ENCODE measurements around the gene BCL3. TPM values are rescaled to one million over a fixed set of nuclear protein-coding genes. Genes with fewer than 3 reads are reported as not detected.
A peak's percentile ranks its signal among the peaks of the same experiment; 100 is the strongest.

The BCL3 gene
- total RNA-seq, 1 donor from 2014 or later, result not detected

GRCh38 chr19:44745887-44746600, 2.5 kb upstream of the BCL3 start:
- H3K27me3 Mint-ChIP-seq (ENCODE audit: insufficient read depth, low read depth), result peaks cover 51% of the 10 kb centered on the region
- peaks cover 67% of the 10 kb centered on the region for H3K27me3 ChIP-seq
- no peak overlapping the region for H3K4me2 ChIP-seq
- H3K4me1 Mint-ChIP-seq, result peaks cover 18% of the 10 kb centered on the region
- peaks cover 11% of the 10 kb centered on the region for H4K20me1 ChIP-seq (ENCODE audit: low read depth)
- H3K36me3 ChIP-seq, result no peaks in the 10 kb centered on the region
- no peak for DNase-seq (ENCODE audit: low spot score)
- no peak overlapping the region for H2AFZ ChIP-seq (replicated peaks)
- no peak for TF ChIP-seq EZH2 (IDR thresholded peaks at IDR 0.05)
- no peak for TF ChIP-seq EZH2phosphoT487 (IDR thresholded peaks at IDR 0.05)
- TF ChIP-seq CTCF (IDR thresholded peaks at IDR 0.05), result no peak
- no peaks in the 10 kb centered on the region for H3K9me3 Mint-ChIP-seq
- no peak overlapping the region for H3K27ac ChIP-seq
- H3K79me2 ChIP-seq (ENCODE audit: low read depth), result no peaks in the 10 kb centered on the region
- no peaks in the 10 kb centered on the region for H3K9me3 ChIP-seq (ENCODE audit: low read depth)
- H3K27ac Mint-ChIP-seq, result no peak overlapping the region
- no peaks in the 10 kb centered on the region for H3K4me1 ChIP-seq
- no peaks in the 10 kb centered on the region for H3K36me3 Mint-ChIP-seq
- H3K9ac ChIP-seq, result no peak overlapping the region
- no peak overlapping the region for H3K4me3 ChIP-seq
- H3F3A ChIP-seq (ENCODE audit: low read depth), result peaks cover 6% of the 10 kb centered on the region
- peak overlapping the region; percentile 49 for H3K4me3 Mint-ChIP-seq

DNA sequence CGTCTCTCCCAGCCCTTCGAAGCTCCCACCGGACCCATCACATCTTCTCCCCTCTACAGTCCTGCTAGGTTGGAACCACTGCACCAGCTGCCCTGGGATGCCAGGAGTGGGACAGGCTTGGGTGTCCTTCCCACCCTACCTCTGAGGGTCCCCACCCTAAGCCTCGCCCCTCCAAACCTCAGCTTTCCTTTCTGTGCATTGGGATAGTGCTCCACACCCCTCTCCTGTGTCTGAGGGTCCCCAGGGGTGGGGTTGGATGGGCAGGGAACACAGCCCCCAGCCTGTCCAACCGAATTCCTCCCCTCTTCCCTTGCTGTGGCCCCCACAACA, 1.9 kb upstream of the BCL3 start:
- Mint-ChIP-seq H3K9me3 (no peaks in the 10 kb centered on the region), H3K27ac (no peak overlapping the region), H3K4me1 (peaks cover 18% of the 10 kb centered on the region), H3K4me3 (peak overlapping the region; percentile 79), H3K27me3 (ENCODE audit: insufficient read depth, low read depth) (peaks cover 56% of the 10 kb centered on the region), H3K36me3 (no peaks in the 10 kb centered on the region)
- H3K4me2 ChIP-seq, result no peak overlapping the region
- peaks cover 72% of the 10 kb centered on the region for H3K27me3 ChIP-seq
- H3K4me3 ChIP-seq, result no peak overlapping the region
- peaks cover 6% of the 10 kb centered on the region for H3F3A ChIP-seq (ENCODE audit: low read depth)
- TF ChIP-seq CTCF (IDR thresholded peaks at IDR 0.05) (no peak), EZH2 (IDR thresholded peaks at IDR 0.05) (no peak), EZH2phosphoT487 (IDR thresholded peaks at IDR 0.05) (no peak)
- H3K4me1 ChIP-seq, result no peaks in the 10 kb centered on the region
- H3K9ac ChIP-seq, result no peak overlapping the region
- no peaks in the 10 kb centered on the region for H3K36me3 ChIP-seq
- no peak overlapping the region for H3K27ac ChIP-seq
- peaks cover 11% of the 10 kb centered on the region for H4K20me1 ChIP-seq (ENCODE audit: low read depth)
- no peaks in the 10 kb centered on the region for H3K9me3 ChIP-seq (ENCODE audit: low read depth)
- DNase-seq (ENCODE audit: low spot score), result no peak
- H3K79me2 ChIP-seq (ENCODE audit: low read depth), result no peaks in the 10 kb centered on the region
- H2AFZ ChIP-seq (replicated peaks), result no peak overlapping the region

DNA sequence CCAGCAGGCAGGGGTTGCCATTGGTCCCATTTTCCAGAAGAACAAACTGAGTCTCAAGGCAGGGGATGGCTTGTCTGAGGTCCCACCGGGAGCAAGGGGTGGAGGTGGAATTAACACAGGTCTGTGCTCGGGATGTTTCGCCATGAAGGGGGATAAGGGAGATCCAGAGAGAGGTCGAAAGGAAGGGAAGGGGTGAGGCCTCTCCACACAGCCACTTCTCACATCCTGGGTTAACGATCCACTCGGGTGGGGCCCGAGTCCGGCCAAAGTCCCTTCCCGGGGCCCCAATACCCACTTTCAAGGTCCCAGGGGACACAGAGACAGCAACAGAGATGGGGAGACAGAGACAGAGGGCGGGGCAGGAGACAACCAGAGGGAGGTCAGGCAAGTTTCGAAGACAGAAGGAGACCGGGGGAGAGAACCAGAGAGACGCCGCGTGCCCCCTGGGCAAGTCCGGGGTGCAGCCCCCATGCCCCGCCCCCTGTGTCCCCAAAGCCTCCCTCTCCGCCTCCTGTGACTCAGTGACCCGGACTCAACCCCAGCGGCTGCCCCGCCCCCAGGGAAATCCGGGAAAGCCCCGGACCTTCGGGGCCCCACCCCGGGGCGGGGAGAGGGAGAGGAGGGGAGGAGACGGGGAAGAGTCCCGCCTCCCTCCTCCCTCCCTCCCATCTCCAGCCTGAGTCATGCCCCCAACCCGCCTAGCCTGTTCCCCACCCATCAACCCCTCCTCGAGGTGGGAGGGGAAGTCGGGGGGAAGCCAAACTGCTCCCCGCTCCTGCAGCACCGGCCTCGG, 1.4 kb upstream of the BCL3 start:
- peaks cover 18% of the 10 kb centered on the region for H3K4me1 Mint-ChIP-seq
- no peak for TF ChIP-seq EZH2phosphoT487 (IDR thresholded peaks at IDR 0.05)
- TF ChIP-seq CTCF (IDR thresholded peaks at IDR 0.05), result no peak
- peak; percentile 78 for TF ChIP-seq EZH2 (IDR thresholded peaks at IDR 0.05)
- H3K27ac Mint-ChIP-seq, result no peak overlapping the region
- no peaks in the 10 kb centered on the region for H3K79me2 ChIP-seq (ENCODE audit: low read depth)
- peak overlapping the region; percentile 82 for H3K4me2 ChIP-seq
- H2AFZ ChIP-seq (replicated peaks), result no peak overlapping the region
- H3K9me3 Mint-ChIP-seq, result no peaks in the 10 kb centered on the region
- peaks cover 58% of the 10 kb centered on the region for H3K27me3 Mint-ChIP-seq (ENCODE audit: insufficient read depth, low read depth)
- no peaks in the 10 kb centered on the region for H3K9me3 ChIP-seq (ENCODE audit: low read depth)
- H3K36me3 Mint-ChIP-seq, result no peaks in the 10 kb centered on the region
- H3K27me3 ChIP-seq, result peaks cover 78% of the 10 kb centered on the region
- peak overlapping the region; percentile 85 for H3K4me3 Mint-ChIP-seq
- H3K36me3 ChIP-seq, result no peaks in the 10 kb centered on the region
- no peaks in the 10 kb centered on the region for H3K4me1 ChIP-seq
- H3K9ac ChIP-seq, result no peak overlapping the region
- no peak overlapping the region for H3K27ac ChIP-seq
- H3K4me3 ChIP-seq, result peak overlapping the region; percentile 46
- peak; percentile 82 for DNase-seq (ENCODE audit: low spot score)
- peaks cover 11% of the 10 kb centered on the region for H4K20me1 ChIP-seq (ENCODE audit: low read depth)
- H3F3A ChIP-seq (ENCODE audit: low read depth), result peaks cover 6% of the 10 kb centered on the region
